Neural progenitor cell (in vitro differentiated cells): ENCODE results near the gene HHAT. TPM values are rescaled to one million over a fixed set of nuclear protein-coding genes. Genes with fewer than 3 reads are reported as not detected.

Source experiments
- DNase-seq: peaks from one replicate; pipeline ENCODE4 v3.0.0-alpha.2; 2016; ENCODE audit warnings: low spot score
- H2AFZ ChIP-seq: fragments of 200-600 bp; sonication (generic); replicated peaks from 2 replicates; pipeline ENCODE4 v1.6.1; 2016; ENCODE audit warnings: antibody characterized with exemption
- H3F3A ChIP-seq: fragments of 200-600 bp; sonication (generic); 2 replicates; pipeline ENCODE4 v1.6.1; 2016; ENCODE audit warnings: antibody characterized with exemption, low read depth
- H3K27ac ChIP-seq: fragments of 200-600 bp; sonication (generic); 2 replicates; pipeline ENCODE4 v1.5.1; 2016; ENCODE audit warnings: mild to moderate bottlenecking
- H3K27me3 ChIP-seq: fragments of 200-600 bp; sonication (generic); 2 replicates; pipeline ENCODE4 v1.6.1; 2016; ENCODE audit warnings: mild to moderate bottlenecking, moderate library complexity
- H3K36me3 ChIP-seq: fragments of 200-600 bp; sonication (generic); 2 replicates; pipeline ENCODE4 v1.5.1; 2016
- H3K4me1 ChIP-seq: fragments of 200-600 bp; sonication (generic); 2 replicates; pipeline ENCODE4 v1.6.1; 2016; ENCODE audit warnings: mixed run types
- H3K4me2 ChIP-seq: fragments of 200-600 bp; sonication (generic); 2 replicates; pipeline ENCODE4 v1.6.1; 2016
- H3K4me3 ChIP-seq: fragments of 200-600 bp; sonication (generic); 2 replicates; pipeline ENCODE4 v1.5.1; 2016
- H3K79me2 ChIP-seq: fragments of 200-600 bp; sonication (generic); 2 replicates; pipeline ENCODE4 v1.6.1; 2016; ENCODE audit warnings: low read depth
- H3K9ac ChIP-seq: fragments of 200-600 bp; sonication (generic); 2 replicates; pipeline ENCODE4 v1.6.1; 2016
- H3K9me3 ChIP-seq: fragments of 200-600 bp; sonication (generic); 2 replicates; pipeline ENCODE4 v1.5.1; 2016; ENCODE audit warnings: low read depth
- H4K20me1 ChIP-seq: fragments of 200-600 bp; sonication (generic); 2 replicates; pipeline ENCODE4 v1.6.1; 2016; ENCODE audit warnings: low read depth
- H3K27ac Mint-ChIP-seq: 3 replicates; pipeline ENCODE4 v1.8.0; 2021; ENCODE audit warnings: mixed read lengths
- H3K27me3 Mint-ChIP-seq: 2 replicates; pipeline ENCODE4 v1.8.0; 2022; ENCODE audit warnings: low read depth, mild to moderate bottlenecking, inconsistent platforms, moderate library complexity, mixed read lengths; ENCODE audit not compliant: insufficient read depth
- H3K36me3 Mint-ChIP-seq: 3 replicates; pipeline ENCODE4 v1.8.0; 2021; ENCODE audit warnings: mixed read lengths
- H3K4me1 Mint-ChIP-seq: 3 replicates; pipeline ENCODE4 v1.8.0; 2021; ENCODE audit warnings: mixed read lengths
- H3K4me3 Mint-ChIP-seq: 3 replicates; pipeline ENCODE4 v1.8.0; 2021; ENCODE audit warnings: mild to moderate bottlenecking, moderate library complexity, mixed read lengths
- H3K9me3 Mint-ChIP-seq: 3 replicates; pipeline ENCODE4 v1.8.0; 2020; ENCODE audit warnings: mixed read lengths
- EZH2 ChIP-seq: fragments of 200-600 bp; sonication (generic); IDR thresholded peaks from 2 replicates; pipeline ENCODE4 v1.6.1; 2017; ENCODE audit warnings: antibody characterized with exemption, mild to moderate bottlenecking, moderate library complexity
- EZH2phosphoT487 ChIP-seq: fragments of 200-600 bp; sonication (generic); IDR thresholded peaks from 2 replicates; pipeline ENCODE4 v1.6.1; 2017; ENCODE audit warnings: antibody characterized with exemption
- total RNA-seq: library from RNA; depleted of rRNA; stranded (reverse); fragments of >200 nt; gene quantifications from 2 replicates; pipeline ENCODE4 v1.2.3, GENCODE V29; 2015; ENCODE audit warnings: low replicate concordance
- TF ChIP-seq, protein P1 (sequence below): fragments of 200-600 bp; sonication (generic); IDR thresholded peaks from 2 replicates; pipeline ENCODE4 v1.5.1; 2017; ENCODE audit warnings: antibody characterized with exemption, mild to moderate bottlenecking

HHAT gene
- total RNA-seq, 1 donor from 2014 or later: 10.3 TPM

DNA sequence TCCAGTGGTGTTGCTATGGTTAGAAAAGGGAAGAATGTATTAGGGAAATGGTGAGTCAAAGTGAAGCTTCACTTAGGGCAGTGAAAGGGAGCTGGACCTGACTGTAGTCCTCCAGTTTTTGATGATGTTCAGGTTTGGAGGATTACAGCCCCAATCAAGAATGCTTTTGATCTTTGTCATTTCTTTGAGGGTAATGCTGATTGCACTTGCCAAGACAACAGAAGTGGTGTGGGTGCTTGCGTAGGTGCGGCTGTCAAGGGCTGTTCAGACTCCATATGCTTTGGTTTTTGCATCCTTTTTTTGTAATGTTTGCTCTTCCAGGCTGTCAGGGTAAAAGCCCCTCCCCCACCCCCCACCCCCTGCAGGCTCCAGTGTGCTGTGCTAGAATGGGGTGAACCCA is 38.9 kb downstream of the HHAT start:
- Histone ChIP-seq H4K20me1 (no peaks in the 10 kb centered on the region), H3K36me3 (no peaks in the 10 kb centered on the region), H3K9ac (no peak overlapping the region), H3F3A (peaks cover 12% of the 10 kb centered on the region), H3K9me3 (no peaks in the 10 kb centered on the region), H3K27me3 (no peaks in the 10 kb centered on the region), H2AFZ (no peak overlapping the region), H3K79me2 (no peaks in the 10 kb centered on the region), H3K27ac (no peak overlapping the region), H3K4me2 (no peak overlapping the region), H3K4me1 (peaks cover 19% of the 10 kb centered on the region), H3K4me3 (no peak overlapping the region)
- TF ChIP-seq EZH2phosphoT487 (no peak), EZH2 (no peak)
- TF ChIP-seq, protein P1, sequence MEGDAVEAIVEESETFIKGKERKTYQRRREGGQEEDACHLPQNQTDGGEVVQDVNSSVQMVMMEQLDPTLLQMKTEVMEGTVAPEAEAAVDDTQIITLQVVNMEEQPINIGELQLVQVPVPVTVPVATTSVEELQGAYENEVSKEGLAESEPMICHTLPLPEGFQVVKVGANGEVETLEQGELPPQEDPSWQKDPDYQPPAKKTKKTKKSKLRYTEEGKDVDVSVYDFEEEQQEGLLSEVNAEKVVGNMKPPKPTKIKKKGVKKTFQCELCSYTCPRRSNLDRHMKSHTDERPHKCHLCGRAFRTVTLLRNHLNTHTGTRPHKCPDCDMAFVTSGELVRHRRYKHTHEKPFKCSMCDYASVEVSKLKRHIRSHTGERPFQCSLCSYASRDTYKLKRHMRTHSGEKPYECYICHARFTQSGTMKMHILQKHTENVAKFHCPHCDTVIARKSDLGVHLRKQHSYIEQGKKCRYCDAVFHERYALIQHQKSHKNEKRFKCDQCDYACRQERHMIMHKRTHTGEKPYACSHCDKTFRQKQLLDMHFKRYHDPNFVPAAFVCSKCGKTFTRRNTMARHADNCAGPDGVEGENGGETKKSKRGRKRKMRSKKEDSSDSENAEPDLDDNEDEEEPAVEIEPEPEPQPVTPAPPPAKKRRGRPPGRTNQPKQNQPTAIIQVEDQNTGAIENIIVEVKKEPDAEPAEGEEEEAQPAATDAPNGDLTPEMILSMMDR: no peak
- Mint-ChIP-seq H3K27ac (no peak overlapping the region), H3K9me3 (no peaks in the 10 kb centered on the region), H3K27me3 (peaks cover 2% of the 10 kb centered on the region), H3K4me1 (peaks cover 28% of the 10 kb centered on the region), H3K4me3 (no peak overlapping the region), H3K36me3 (peaks cover 1% of the 10 kb centered on the region)
- no peak for DNase-seq

DNA sequence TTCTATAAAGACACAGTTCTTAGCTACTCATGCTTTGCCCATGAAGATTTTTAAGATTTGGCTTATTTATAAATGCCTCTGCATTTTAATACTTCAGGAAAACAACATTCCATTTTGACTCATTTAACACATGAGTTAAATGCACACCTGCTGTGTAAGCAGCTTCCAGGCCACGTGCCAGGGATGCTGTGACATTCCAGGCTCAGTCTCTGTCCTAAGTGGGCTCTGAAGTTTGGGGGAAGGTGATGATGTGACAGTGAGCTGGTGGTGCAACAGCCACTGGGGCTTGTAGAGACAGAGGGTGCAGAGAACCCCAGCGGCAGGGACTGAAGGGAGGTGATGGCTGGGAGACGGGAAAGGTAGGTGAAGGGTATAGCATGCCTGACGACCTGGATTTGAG is 40.7 kb downstream of the HHAT start:
- peaks cover 29% of the 10 kb centered on the region for H3F3A ChIP-seq
- no peak overlapping the region for H3K4me3 ChIP-seq
- no peaks in the 10 kb centered on the region for H4K20me1 ChIP-seq
- no peak overlapping the region for H3K27ac ChIP-seq
- peak; percentile 54 for DNase-seq
- H3K27ac Mint-ChIP-seq: peak overlapping the region; percentile 23
- H3K36me3 ChIP-seq: no peaks in the 10 kb centered on the region
- no peak overlapping the region for H3K9ac ChIP-seq
- H3K27me3 ChIP-seq: no peaks in the 10 kb centered on the region
- peaks cover 29% of the 10 kb centered on the region for H3K4me1 Mint-ChIP-seq
- TF ChIP-seq, protein P1: no peak
- no peak for TF ChIP-seq EZH2
- TF ChIP-seq EZH2phosphoT487: no peak
- H3K36me3 Mint-ChIP-seq: no peaks in the 10 kb centered on the region
- H3K4me1 ChIP-seq: peaks cover 29% of the 10 kb centered on the region
- H3K27me3 Mint-ChIP-seq: peaks cover 2% of the 10 kb centered on the region
- no peak overlapping the region for H3K4me3 Mint-ChIP-seq
- H3K9me3 Mint-ChIP-seq: no peaks in the 10 kb centered on the region
- no peaks in the 10 kb centered on the region for H3K79me2 ChIP-seq
- no peak overlapping the region for H3K4me2 ChIP-seq
- H2AFZ ChIP-seq: no peak overlapping the region
- no peaks in the 10 kb centered on the region for H3K9me3 ChIP-seq

DNA sequence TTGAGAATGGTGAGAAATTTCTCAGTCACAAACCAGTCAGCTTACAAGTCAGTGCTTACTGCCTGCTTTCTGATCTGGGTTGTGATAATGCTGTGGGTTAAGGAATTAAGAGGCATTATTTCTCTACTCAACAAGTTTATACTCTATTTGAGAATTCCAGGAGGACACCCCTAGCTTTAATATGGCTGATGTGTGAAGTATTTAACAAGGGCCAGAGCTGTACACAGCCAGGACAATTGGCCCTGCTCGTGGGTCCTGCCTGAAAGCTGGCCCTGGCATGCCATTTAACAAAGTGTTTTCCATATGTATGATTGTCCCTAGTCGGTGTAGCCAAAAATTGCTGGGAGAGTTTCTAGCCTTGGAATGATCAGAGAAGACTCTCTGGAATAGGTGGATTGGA is 43.2 kb downstream of the HHAT start:
- Histone ChIP-seq H3K9me3 (no peaks in the 10 kb centered on the region), H3K27ac (no peak overlapping the region), H3K9ac (no peak overlapping the region), H4K20me1 (no peaks in the 10 kb centered on the region), H3K27me3 (no peaks in the 10 kb centered on the region), H3K4me3 (no peak overlapping the region), H3K4me2 (no peak overlapping the region), H3K4me1 (peaks cover 26% of the 10 kb centered on the region), H3K36me3 (no peaks in the 10 kb centered on the region), H3K79me2 (no peaks in the 10 kb centered on the region), H2AFZ (no peak overlapping the region), H3F3A (peaks cover 34% of the 10 kb centered on the region)
- DNase-seq: no peak
- TF ChIP-seq EZH2: no peak
- TF ChIP-seq, protein P1: no peak
- no peak for TF ChIP-seq EZH2phosphoT487
- Mint-ChIP-seq H3K36me3 (no peaks in the 10 kb centered on the region), H3K4me1 (peaks cover 28% of the 10 kb centered on the region), H3K9me3 (no peaks in the 10 kb centered on the region), H3K4me3 (no peak overlapping the region), H3K27me3 (peaks cover 6% of the 10 kb centered on the region), H3K27ac (no peak overlapping the region)
